Common myeloid progenitor, CD34-positive (primary cell): Measurements from ENCODE around the gene ARID4A.
A peak's percentile ranks its signal among the peaks of the same experiment; 100 is the strongest.

Experiments
- CTCF ChIA-PET: fragments of 350-600 bp; sonication (Branson Sonifier 250); formaldehyde crosslinking; loops from one replicate; lab custom pipeline; 2021; ENCODE audit warnings: antibody characterized with exemption; lab: Charles Lee
- POLR2A ChIA-PET: fragments of 350-600 bp; sonication (Branson Sonifier 250); formaldehyde crosslinking; loops from one replicate; lab custom pipeline; 2021; ENCODE audit warnings: antibody characterized with exemption; lab: Charles Lee
- DNase-seq, 3 donors: peaks; one replicate each; pipeline versions ENCODE4 v3.0.0 to v3.0.0-alpha.2; 2013
- H3K27ac ChIP-seq, 2 experiments: 1 replicate in 1 of 2; 2 replicates in 1 of 2; pipeline ENCODE4 v1.7.0; 2013; ENCODE audit warnings: inconsistent platforms in 2 of 2, low read length in 2 of 2, mild to moderate bottlenecking in 2 of 2, low read depth in 1 of 2, moderate library complexity in 1 of 2; ENCODE audit not compliant: severe bottlenecking in 2 of 2, insufficient read depth in 1 of 2, poor library complexity in 1 of 2
- H3K27me3 ChIP-seq, 5 experiments: replicated peaks in 2 of 5; 1 replicate in 3 of 5; 2 replicates in 2 of 5; pipeline versions ENCODE4 v1.6.1 to v1.7.0; 2013; ENCODE audit warnings: low read length in 4 of 5, mild to moderate bottlenecking in 2 of 5, moderate library complexity in 2 of 5, inconsistent platforms in 1 of 5; ENCODE audit not compliant: insufficient read depth in 5 of 5, control insufficient read depth in 4 of 5
- H3K36me3 ChIP-seq, 4 experiments: 1 replicate in 2 of 4; 2 replicates in 2 of 4; pipeline versions ENCODE4 v1.6.1 to v1.7.0; 2013; ENCODE audit warnings: low read length in 3 of 4, control low read depth in 1 of 4, mild to moderate bottlenecking in 1 of 4; ENCODE audit not compliant: control insufficient read depth in 4 of 4, insufficient read depth in 4 of 4
- H3K4me1 ChIP-seq, 4 experiments: 1 replicate in 3 of 4; 2 replicates in 1 of 4; pipeline versions ENCODE4 v1.6.1 to v1.7.1; 2013; ENCODE audit warnings: low read length in 3 of 4, mild to moderate bottlenecking in 3 of 4, control low read depth in 1 of 4, inconsistent platforms in 1 of 4, moderate library complexity in 1 of 4; ENCODE audit not compliant: control insufficient read depth in 4 of 4, insufficient read depth in 4 of 4; ENCODE audit errors: control extremely low read depth in 1 of 4
- H3K4me3 ChIP-seq, 7 experiments: 1 replicate in 4 of 7; 2 replicates in 3 of 7; pipeline versions ENCODE4 v1.5.1 to v1.7.0; 2013; ENCODE audit warnings: mild to moderate bottlenecking in 7 of 7, low read length in 6 of 7, moderate library complexity in 6 of 7, inconsistent platforms in 2 of 7, low read depth in 2 of 7, control low read depth in 1 of 7; ENCODE audit not compliant: insufficient read depth in 4 of 7, control insufficient read depth in 1 of 7; ENCODE audit errors: extremely low read depth in 1 of 7
- H3K9me3 ChIP-seq, 5 experiments: 1 replicate in 4 of 5; 2 replicates in 1 of 5; pipeline versions ENCODE4 v1.6.1 to v1.7.1; 2013; ENCODE audit warnings: low read length in 4 of 5, mild to moderate bottlenecking in 2 of 5, inconsistent platforms in 1 of 5, low read depth in 1 of 5, moderate library complexity in 1 of 5; ENCODE audit not compliant: control insufficient read depth in 4 of 5, insufficient read depth in 2 of 5; ENCODE audit errors: control extremely low read depth in 1 of 5
- WGBS: methylation state at CpG from one replicate; pipeline ENCODE4 v1.1.5; 2013; ENCODE audit not compliant: insufficient coverage; 5-methylcytosine and 5-hydroxymethylcytosine counted together

The ARID4A gene

DNA sequence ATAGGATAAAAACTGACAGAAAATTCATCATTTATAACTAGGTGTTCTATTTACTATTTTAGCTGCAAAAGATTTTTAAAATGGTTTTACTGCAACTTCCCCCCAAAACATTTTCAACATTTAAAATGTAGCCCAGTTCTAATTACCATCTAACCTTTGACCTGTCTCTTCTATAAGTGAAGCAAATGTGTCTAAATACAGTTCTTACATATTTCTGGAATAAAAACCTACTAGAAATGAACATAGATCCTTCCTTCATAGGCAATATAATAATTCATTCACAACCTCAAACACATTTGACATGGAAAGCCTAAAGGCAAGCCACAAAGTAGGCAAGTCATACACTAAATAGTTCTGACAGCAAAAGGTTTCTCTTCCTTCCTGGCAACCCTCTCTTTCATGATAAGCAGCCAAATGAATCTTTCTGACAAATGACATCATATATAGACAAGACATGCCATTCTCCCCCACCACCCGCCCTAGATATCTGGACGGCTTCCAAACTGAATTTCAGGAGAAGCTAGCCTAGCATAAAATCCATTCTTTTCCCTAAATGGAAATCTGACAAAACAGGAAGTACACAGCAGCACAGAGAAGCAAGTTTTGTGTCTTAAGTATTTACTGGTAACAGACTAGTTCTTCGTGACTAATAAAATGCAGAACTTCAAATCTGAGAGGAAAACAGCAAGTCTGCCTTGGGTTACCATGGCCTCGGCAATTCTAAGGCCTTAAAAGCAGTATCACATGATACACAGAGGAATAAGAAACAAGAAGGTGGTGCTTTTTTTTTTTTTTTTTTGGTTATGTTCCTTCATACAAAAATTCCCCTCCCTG, 17.2 kb upstream of the ARID4A start:
- DNase-seq, result peak; percentile 82 to 95 (median 94)
- Histone ChIP-seq H3K36me3 (peaks cover 23 to 52% (median 35%) of the 10 kb centered on the region in 4 experiments), H3K27me3 (no peaks in the 10 kb centered on the region), H3K4me1 (peaks cover 14 to 30% (median 23%) of the 10 kb centered on the region in 4 experiments), H3K27ac (peak overlapping the region; percentile 64 to 86), H3K4me3 (peak overlapping the region in 4 of 7 experiments; percentile 10 to 43 (median 14)), H3K9me3 (no peaks in the 10 kb centered on the region)
- 0% methylated on average over 3 of the region's 4 CpGs for WGBS
- CTCF ChIA-PET, result interaction anchor here (0.7 kb wide), 1 partner anchor 16 kb away, joined by 3 read pairs; no protein-coding TSS in a partner anchor
- POLR2A ChIA-PET, result interaction anchor here (0.6 to 1.1 kb wide), 3 partner anchors 17 to 42 kb away, joined by 3 to 6 read pairs (median 3); partner anchors contain the start of gene ARID4A

DNA sequence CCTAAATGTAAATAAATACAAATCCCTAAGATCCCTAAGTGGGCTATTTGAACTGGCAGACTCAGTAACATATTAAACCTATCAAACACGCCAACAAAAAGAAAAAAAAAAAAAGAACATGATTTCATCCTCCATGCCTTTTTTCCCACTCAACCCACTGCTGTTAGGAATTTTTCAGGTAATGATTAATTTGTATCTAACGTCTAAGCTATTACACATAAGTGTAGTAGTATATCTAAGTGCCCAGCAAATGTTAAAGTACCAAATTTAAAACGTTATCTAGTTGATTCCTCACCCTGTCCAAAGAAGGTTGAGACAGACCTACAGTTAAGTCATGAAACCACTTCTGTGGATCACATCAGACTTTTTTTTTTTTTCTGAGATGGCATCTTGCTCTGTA, 16.4 kb upstream of the ARID4A start:
- H3K36me3 ChIP-seq, result peaks cover 24 to 56% (median 39%) of the 10 kb centered on the region in 4 experiments
- no peak for DNase-seq
- peak overlapping the region; percentile 64 to 86 for H3K27ac ChIP-seq
- H3K4me1 ChIP-seq, result peaks cover 14 to 29% (median 21%) of the 10 kb centered on the region in 4 experiments
- CTCF ChIA-PET, result interaction anchor here (0.6 to 0.7 kb wide), 2 partner anchors 15 to 113 kb away, joined by 3 read pairs; no protein-coding TSS in a partner anchor
- peak overlapping the region in 1 of 7 experiments; percentile 42 for H3K4me3 ChIP-seq
- H3K9me3 ChIP-seq, result no peaks in the 10 kb centered on the region
- H3K27me3 ChIP-seq, result no peaks in the 10 kb centered on the region
- 100% methylated on average over 1 of the region's 3 CpGs for WGBS
- POLR2A ChIA-PET, result interaction anchor here (0.6 kb wide), 1 partner anchor 41 kb away, joined by 6 read pairs; no protein-coding TSS in a partner anchor

DNA sequence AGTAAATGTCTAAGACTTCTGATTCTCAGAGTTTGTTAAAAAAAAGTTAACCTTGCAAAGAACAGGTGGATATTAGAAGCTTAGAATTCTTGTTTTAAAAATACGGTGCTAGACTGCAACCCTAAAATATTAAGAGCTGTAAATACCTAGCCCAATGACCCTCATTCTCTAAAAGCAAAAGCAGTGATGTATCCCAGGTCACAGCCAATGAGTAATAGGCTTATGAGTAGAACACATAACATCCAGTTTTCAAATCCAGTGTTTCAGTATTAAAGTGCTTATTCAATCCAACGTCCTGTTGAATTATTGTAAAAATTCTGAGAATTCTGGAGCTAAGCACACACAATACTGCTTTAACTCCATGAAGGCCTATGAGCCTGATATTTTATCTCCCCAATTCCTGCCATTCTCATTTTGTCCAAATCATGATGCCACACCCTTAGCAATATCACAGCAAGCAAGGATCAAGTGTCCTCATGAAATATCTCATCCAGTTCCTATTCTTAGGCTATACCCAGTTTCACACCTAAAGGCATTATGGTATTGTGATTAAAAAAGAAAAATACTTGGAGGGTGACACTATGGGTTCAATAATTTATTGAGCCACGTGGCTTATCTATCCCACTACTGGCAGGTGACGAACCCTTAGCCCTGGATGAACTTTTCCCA, 15.3 kb upstream of the ARID4A start:
- no peak for DNase-seq
- CTCF ChIA-PET, result interaction anchor here (1.5 kb wide), 1 partner anchor 39 kb away, joined by 3 read pairs; no protein-coding TSS in a partner anchor
- WGBS, result 100% methylated on average over 1 of the region's 4 CpGs
- POLR2A ChIA-PET, result no interaction called here
- H3K27me3 ChIP-seq, result no peaks in the 10 kb centered on the region
- peaks cover 29 to 58% (median 43%) of the 10 kb centered on the region in 4 experiments for H3K36me3 ChIP-seq
- peaks cover 14 to 29% (median 21%) of the 10 kb centered on the region in 4 experiments for H3K4me1 ChIP-seq
- H3K4me3 ChIP-seq, result no peak overlapping the region
- H3K27ac ChIP-seq, result no peak overlapping the region
- no peaks in the 10 kb centered on the region for H3K9me3 ChIP-seq

DNA sequence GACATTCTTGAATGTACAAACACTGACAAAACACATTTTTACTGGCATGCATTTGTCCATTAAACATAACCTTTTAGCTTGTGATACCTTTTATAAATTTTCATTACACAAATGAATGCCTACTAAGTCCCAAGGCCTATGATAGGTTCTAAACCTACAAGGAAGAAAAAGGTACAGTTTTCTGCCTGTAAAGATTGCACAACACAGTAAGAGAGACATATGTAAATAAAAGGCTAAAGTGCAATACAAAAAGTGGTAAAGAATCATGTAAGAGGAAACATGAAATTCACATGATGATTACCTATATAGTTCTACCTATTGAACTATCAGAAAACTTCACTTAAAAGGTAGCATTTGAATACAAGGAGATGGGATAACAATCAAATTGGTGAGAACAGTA, 14.6 kb upstream of the ARID4A start:
- H3K27ac ChIP-seq, result no peak overlapping the region
- H3K9me3 ChIP-seq, result no peaks in the 10 kb centered on the region
- ChIA-PET POLR2A (no interaction called here), CTCF (interaction anchor here (1.5 kb wide), 1 partner anchor 39 kb away, joined by 3 read pairs; no protein-coding TSS in a partner anchor)
- peaks cover 14 to 29% (median 21%) of the 10 kb centered on the region in 4 experiments for H3K4me1 ChIP-seq
- no peaks in the 10 kb centered on the region for H3K27me3 ChIP-seq
- no peak overlapping the region for H3K4me3 ChIP-seq
- H3K36me3 ChIP-seq, result peaks cover 29 to 57% (median 46%) of the 10 kb centered on the region in 4 experiments
- no peak for DNase-seq

DNA sequence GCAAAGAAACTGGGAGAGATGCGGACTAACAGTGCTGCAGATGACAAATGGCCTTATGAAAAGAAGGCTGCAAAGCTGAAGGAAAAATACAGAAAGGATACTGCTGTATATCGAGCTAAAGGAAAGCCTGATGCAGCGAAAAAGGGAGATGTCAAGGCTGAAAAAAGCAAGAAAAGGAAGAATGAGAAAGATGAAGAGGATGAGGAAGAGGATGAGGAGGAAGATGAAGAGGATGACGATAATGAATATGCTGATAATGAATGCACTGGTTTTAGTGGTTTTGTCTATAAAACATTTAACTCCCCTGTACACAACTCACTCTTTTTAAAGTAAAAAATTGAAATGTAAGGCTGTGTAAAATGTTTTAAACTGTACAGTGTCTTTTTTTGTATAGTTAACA, 13.2 kb upstream of the ARID4A start:
- Histone ChIP-seq H3K9me3 (no peaks in the 10 kb centered on the region), H3K36me3 (peaks cover 30 to 66% (median 46%) of the 10 kb centered on the region in 4 experiments), H3K27ac (no peak overlapping the region), H3K4me3 (no peak overlapping the region), H3K4me1 (peaks cover 14 to 29% (median 21%) of the 10 kb centered on the region in 4 experiments), H3K27me3 (no peaks in the 10 kb centered on the region)
- no peak for DNase-seq
- POLR2A ChIA-PET, result interaction anchor here (0.5 kb wide), 1 partner anchor 82 kb away, joined by 3 read pairs; no protein-coding TSS in a partner anchor
- CTCF ChIA-PET, result interaction anchor here (0.7 to 2.1 kb wide), 3 partner anchors 9 to 41 kb away, joined by 3 to 7 read pairs (median 4); partner anchors contain the start of gene ARID4A
- WGBS, result 100% methylated on average over 3 of the region's 4 CpGs

DNA sequence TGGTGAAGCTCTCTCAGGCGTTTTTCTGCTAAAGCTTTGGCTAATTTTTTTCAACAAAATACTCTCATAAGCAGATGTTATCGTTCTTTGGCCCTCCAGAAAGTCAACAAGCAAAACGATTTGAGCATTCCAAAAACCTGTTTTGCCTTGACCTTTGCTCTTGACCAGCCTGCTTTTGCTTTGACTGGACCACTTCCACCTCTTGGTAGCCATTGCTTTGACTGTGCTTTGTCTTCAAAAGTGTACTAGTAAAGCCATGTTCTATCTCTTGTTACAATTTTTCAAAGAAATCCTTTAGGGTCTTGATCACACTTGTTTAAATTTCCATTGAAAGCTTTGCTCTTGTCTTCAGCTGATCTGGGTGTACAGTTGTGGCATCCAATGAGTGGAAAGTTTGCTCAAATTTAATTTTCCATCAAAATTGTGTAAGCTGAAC, 10.7 kb upstream of the ARID4A start:
- Histone ChIP-seq H3K9me3 (no peaks in the 10 kb centered on the region), H3K27me3 (no peaks in the 10 kb centered on the region), H3K4me1 (peaks cover 0 to 17% (median 5%) of the 10 kb centered on the region in 4 experiments), H3K4me3 (no peak overlapping the region), H3K36me3 (peaks cover 37 to 80% (median 58%) of the 10 kb centered on the region in 4 experiments), H3K27ac (no peak overlapping the region)
- DNase-seq, result no peak
- CTCF ChIA-PET, result interaction anchor here (1.5 kb wide), 1 partner anchor 11 kb away, joined by 6 read pairs; the partner anchor contains the start of gene ARID4A
- 93% methylated on average over 2 of the region's 3 CpGs for WGBS
- POLR2A ChIA-PET, result no interaction called here
